ENCODE data around the gene SMIM1.

DNA sequence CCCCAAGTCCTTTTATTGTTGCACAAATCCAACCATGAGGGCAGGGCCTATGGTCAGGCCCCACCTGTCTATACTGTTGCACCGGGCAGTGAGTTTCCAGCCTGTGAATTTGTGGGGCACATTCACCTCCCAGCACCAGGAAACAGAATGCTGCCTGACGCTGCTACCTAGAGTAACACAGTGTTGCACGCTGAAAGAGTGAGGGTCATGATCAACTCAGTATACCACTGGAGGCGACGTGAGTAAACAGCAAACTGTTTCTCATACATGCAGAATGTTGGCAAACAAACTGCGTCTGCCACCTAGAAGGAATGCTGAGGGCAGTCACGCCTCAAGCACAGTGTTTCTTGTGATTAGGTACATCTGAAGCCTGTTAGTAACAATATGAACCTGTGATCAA lies 37.1 kb downstream of the SMIM1 start:
- no peak for TF ChIP-seq POLR2AphosphoS5 (IDR thresholded peaks at IDR 0.05; ENCODE audit: low read depth, low read length)
- no peak for TF ChIP-seq SPI1 (IDR thresholded peaks at IDR 0.05; ENCODE audit: low read depth, low read length)

Data from GM12891 (cell line).